Measurements from ENCODE around the gene CCDC91.
"Not testable (repeated sequence)": the region's sequence is repeated elsewhere in the genome, so short reads cannot be mapped to it uniquely, and the experiment has no call there.

CCDC91 gene

DNA sequence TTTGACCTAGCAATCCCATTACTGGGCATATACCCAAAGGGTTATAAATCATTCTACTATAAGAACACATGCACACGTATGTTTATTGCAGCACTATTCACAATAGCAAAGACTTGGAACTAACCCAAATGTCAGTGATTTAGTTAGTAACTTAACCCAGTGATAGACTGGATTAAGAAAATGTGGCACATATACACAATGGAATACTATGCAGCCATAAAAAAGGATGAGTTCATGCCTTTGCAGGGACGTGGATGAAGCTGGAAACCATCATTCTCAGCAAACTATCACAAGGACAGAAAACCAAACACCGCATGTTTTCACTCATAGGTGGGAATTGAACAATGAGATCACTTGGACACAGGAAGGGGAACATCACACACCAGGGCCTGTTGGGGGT lies 189.5 kb downstream of the CCDC91 start:
- DNase-seq: not testable (repeated sequence)

- no peak for DNase-seq
These were observed 193.1 kb downstream of the CCDC91 start for GRCh38 chr12:28383368-28383767.

DNA sequence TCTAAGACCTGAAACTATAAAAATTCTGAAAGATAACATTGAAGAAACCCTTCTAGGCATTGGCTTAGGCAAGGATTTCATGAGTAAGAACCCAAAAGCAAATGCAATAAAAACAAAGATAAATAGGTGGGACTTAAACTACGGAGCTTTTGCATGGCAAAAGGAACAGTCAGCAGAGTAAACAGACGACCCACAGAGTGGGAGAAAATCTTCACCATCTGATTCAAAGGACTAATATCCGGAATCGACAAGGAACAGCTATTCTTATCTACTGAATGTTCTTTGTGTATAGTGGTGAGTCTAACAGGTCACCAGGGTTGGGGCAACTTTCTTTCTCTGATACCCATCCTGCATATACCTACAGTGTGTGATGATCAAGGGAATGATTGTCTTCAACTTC lies 198.6 kb downstream of the CCDC91 start:
- DNase-seq: no peak

DNA sequence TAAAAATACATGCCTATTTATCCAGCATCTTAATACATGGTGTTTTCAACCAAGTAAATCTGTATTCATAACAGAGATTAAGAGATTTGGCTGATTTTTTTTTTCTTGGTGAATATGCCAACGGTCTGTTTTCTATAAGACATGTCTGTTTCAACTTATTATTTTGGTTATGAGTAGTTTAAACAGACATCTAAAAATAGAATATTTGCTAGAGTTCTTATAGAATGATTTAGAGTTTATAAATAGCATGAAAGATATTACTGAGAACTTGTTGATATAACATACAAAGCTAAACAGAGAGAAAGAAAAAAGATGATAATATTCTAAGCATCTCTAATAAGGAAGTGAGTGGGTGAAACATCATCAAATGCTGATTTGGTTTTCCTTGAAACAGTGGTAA lies 199.9 kb downstream of the CCDC91 start:
- no peak for DNase-seq

- DNase-seq: no peak
These were observed 200.6 kb downstream of the CCDC91 start for GRCh38 chr12:28390761-28391385.

GRCh38 chr12:28409892-28410291 lies 219.6 kb downstream of the CCDC91 start:
- DNase-seq: no peak

- DNase-seq: no peak
These were observed 223.3 kb downstream of the CCDC91 start for GRCh38 chr12:28413460-28414109.

- no peak for DNase-seq
These were observed 225.5 kb downstream of the CCDC91 start for GRCh38 chr12:28415755-28416154.

DNA sequence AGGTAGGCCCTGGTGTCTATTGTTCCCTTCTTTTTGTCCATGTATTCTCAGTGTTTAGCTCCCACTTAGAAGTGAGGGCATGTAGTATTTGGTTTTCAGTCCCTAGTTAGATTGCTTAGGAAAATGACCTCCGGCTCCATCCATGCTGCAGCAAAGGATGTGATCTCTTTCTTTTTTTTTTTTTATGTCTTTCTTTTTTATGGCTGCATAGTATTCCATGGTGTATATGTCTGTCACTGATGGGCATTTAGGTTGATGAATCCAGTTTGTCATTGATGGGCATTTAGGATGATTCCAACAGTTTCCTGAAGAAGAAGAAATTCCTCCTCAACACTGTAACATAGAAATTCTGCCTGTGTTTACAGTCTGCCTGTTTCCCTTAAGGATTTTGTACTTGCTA lies 231.1 kb downstream of the CCDC91 start:
- DNase-seq: no peak

DNA sequence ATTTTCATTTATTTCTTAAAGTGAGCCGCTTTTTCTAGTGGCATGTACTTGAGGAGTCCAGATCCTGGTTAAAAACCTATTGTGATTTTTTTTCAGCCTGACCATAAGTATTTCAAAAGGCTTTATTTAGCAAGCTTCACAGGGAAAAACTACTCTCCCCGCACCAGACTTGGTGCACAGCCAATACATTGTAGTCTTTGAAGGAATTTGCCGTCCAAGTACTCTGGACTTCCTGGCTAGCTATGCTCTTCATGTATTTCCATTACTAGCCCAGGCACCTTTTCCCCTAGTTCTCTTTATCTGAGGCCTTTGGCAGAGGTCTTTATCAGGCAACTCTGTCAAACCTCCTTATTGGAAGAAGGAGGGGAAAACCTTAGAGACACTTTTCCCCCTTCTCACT lies 234.7 kb downstream of the CCDC91 start:
- no peak for DNase-seq

DNA sequence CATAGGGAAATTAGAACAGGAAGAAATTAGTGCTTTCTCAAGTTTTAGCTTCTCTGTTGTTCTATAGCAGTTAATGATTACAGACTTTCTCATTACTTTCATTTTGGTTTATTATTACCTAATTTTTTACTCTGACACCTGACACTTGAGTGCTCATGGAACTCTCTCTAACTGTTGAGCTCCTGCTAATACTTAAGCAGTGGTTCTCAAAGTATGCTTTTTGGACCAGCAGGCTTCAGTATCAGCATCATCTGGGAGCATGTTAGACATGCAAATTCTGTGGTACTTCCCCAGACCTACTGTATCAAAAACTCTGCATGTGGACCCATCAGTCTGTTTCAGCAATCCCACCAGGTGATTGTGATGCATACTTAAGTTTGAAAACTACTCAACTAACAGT lies 235.3 kb downstream of the CCDC91 start:
- DNase-seq: no peak

DNA sequence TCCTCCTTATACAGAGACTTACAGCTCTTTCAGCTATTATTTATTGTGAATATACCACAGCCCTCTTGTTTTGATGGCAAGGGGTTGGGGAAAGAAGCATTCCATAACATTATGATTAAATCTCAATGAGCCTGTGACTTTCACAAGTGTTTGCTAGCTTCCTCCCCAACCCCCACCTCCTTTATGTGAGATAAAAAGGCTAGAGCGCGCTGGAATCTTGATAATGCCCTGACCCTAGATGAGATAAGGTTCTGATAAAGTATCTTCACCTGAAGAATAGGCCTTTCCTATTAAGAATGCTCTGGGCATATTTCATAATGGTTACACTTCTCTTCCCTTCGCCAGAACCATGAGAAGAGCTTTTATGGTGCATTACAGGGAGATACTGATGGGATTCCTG lies 236.8 kb downstream of the CCDC91 start:
- no peak for DNase-seq

DNA sequence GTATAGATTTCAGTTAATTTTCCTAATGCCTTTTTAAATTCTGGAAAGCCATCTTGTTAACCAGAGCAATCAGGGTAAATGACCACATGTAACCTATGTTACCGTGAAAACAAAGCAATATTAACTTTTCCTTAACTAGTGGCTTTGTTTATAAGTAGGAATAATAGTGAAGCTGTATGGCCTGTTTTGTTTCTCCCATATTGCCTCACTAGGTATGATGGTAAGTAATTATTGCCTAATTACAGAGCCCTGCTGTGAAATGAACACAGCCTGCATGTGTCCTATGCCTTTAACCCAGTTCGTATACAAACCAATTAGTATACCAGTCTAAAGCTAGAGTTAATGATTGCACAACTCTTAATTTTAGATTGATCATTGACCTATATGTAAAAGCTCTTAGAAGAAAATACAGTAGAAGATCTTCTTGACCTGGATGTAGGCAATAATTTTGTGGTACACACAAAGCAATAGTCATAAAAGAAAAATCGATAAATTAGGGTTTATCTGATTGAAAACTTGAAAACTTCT lies 249.9 kb downstream of the CCDC91 start:
- no peak for DNase-seq

DNA sequence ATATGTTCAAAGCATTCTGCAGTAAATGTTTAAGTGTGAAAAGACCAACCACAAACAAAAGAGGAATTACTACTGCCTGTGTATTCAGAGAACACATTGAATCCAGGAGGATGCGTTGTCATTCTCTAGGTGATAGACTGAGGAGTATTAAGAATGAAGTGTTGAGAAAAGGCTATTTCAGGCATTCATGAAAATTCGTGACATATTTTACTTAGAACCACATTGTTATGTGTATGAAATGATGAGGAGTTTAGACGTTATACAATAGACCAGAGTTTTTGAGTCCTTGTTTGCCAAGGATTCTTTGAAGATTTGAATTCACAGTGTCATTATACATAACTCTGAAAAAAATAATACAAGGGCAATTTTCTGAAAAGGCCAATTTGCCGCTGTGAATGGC lies 251.8 kb downstream of the CCDC91 start:
- no peak for DNase-seq

GRCh38 chr12:28443337-28443736 lies 253.1 kb downstream of the CCDC91 start:
- DNase-seq: no peak

DNA sequence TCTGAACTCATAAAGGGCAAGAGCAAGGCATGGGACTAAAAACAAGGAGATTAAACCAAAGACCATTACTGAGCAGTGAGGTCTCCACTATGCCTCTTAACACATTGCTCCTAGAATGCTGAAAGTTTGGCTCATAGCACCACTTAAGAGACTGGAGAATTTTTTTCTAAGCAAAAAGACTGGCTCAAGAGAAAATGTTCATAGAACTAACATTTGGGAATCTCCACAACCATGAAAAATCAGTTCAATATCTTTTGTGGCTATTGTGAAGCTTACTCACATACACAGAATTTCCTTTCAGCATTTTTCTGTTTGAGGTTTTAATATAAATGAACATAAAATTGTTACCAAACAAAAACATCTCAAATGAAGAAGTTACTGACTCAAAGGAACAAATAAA lies 255.8 kb downstream of the CCDC91 start:
- no peak for DNase-seq

DNA sequence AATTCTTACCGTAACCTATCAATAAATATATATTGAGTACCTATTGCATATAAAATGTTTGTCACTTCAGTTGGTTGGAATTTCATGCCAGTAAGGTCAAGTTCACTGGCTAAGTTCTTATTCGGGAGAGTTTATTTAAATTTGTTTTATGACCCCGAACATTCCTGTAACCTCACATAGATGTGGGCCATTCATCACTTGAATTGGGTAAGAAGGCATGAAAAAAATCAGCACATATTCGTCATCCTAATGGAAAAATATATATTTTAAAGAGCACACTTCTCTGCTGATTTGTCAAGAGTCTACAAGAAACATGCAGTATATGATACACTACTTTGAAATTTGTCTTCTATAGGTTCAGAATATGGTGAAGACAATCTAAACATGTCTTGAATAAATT lies 263.4 kb downstream of the CCDC91 start:
- no peak for DNase-seq

DNA sequence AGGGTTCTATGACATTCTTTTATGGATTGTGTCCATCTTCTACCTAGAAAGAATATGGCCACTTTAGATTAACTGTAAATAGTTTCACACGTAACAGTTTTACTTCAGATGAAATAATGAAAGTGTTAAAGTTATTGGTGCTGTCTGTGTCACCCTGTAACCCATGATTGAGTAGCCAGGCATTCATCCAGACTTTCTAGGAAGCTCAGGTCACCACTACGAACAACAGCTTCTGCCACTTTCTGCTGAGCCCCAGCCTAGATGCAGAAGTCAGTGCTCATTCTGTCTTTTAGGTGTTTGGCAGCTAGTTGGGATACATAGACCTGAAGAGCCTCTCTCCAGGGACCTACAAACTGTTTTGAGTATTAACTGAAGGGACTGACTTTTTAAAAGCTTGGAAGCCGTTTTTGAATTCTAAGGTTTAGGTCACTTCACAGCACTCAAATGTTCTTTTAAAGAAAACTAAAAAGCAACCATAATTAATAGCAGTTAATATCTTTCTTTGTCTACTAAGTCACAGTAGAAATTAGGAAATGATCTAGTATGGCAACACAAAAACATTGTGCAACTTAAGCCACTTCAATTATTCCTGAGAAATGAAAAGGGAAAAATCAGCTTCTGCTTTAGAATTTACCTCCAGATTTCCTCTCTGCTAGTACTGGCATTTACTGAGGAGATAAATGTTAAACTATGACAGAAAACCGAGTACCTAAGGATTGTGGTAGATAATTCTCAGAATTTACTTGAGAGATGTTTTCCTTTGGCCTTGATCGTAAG lies 266.9 kb downstream of the CCDC91 start:
- DNase-seq: no peak

GRCh38 chr12:28457785-28458184 lies 267.5 kb downstream of the CCDC91 start:
- DNase-seq: no peak

DNA sequence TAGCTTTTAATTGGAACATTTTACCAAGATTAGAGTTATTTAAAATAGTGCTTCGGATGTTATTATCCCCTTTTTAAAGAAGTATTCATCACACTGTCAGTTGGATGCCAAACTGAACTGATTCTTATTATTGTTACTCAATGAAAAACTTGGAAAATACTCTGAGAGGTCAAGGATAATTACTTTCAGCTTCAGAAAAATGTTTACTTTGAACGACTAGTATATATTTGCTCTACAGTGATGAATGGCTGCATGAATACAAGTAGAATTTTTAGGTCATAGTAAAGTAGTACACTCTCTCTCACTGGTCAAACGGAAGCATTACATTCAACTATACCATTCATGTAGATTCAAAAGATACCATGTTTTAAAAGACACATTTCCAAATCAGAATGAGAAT lies 269.2 kb downstream of the CCDC91 start:
- DNase-seq: no peak

GRCh38 chr12:28460420-28461130 lies 270.3 kb downstream of the CCDC91 start:
- DNase-seq: peak; percentile 78

DNA sequence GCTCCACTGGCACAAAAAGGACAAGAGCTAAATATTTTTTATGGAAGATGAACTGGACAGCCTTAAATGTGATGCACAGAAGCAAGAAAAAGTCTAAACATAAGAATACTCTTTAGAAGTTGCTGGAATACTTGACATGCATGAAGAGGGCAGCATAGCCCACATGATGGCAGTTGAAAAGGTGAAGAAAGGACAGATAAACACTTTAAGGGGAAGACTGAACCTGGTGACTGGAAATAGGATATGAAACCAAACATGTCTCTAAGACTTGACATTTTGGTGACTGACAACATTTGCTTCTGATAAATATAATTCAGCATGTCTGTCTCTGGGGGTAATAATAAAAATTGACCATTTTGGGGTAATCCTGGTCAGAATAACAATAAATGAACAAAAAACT lies 273.1 kb downstream of the CCDC91 start:
- no peak for DNase-seq

- not testable (repeated sequence) for DNase-seq
These were observed 281.5 kb downstream of the CCDC91 start for GRCh38 chr12:28471762-28472161.

All from NCI-H1048 (cell line).